ENCODE measurements around the gene CCL2. TPM values are rescaled to one million over a fixed set of nuclear protein-coding genes. Genes with fewer than 3 reads are reported as not detected.

CCL2 gene
- total and polyA plus RNA-seq, 2 of the 8 experiments (the other 6 are each of a cell fraction or from before 2014, with no cell fraction given): 3.0 to 3.7 TPM

DNA sequence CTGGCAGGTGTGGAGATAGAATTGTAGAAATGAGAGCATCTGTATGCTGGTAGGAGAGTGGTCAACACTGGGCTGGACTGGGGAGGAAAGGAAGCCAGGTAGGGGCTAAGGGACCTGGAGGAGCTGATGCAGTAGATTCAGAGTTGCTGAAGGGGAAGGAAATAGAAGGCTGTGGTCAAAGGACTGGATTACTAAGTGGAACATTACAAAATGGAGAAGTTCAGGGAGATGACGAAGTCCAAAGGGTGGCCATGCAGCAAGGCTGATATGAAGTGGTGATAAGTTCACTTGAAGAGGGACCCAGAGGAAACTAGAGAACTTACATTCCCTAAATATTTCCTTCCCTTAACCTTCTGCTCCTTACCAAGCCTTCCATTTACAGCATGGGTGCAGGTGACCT, 8.6 kb upstream of the CCL2 start:
- no peak overlapping the region for H3K9ac ChIP-seq (replicated peaks in 1 of 4; ENCODE audit: extremely low read depth in 1 of 4, low read depth in 3 of 4, low read length in 3 of 4)
- H3K79me2 ChIP-seq (ENCODE audit: control insufficient read depth in 1 of 2, insufficient read depth in 2 of 2, low read length in 2 of 2): no peaks in the 10 kb centered on the region
- no peak overlapping the region for H3K18ac ChIP-seq (ENCODE audit: extremely low read depth, low read length)
- H2AK5ac ChIP-seq (ENCODE audit: low read depth, low read length): no peak overlapping the region
- no peaks in the 10 kb centered on the region for H3K23me2 ChIP-seq (ENCODE audit: low read depth, low read length)
- H3K27ac ChIP-seq (ENCODE audit: low read depth, low read length): no peak overlapping the region
- H2BK5ac ChIP-seq (ENCODE audit: low read depth, low read length): no peak overlapping the region
- no peak overlapping the region for H3K4me2 ChIP-seq (ENCODE audit: insufficient read depth in 1 of 2, low read depth in 2 of 2, low read length in 2 of 2)
- H3K4me3 ChIP-seq (ENCODE audit: extremely low read depth in 1 of 4, insufficient read depth in 2 of 4, low read depth in 3 of 4, low read length in 4 of 4): no peak overlapping the region
- no peak for DNase-seq (ENCODE audit: low read depth in 1 of 2, low spot score in 2 of 2)
- no peak overlapping the region for H2BK12ac ChIP-seq (ENCODE audit: low read depth, low read length)
- no peaks in the 10 kb centered on the region for H3K36me3 ChIP-seq (ENCODE audit: control insufficient read depth in 2 of 4, insufficient read depth in 4 of 4, low read length in 3 of 4)
- no peaks in the 10 kb centered on the region for H4K20me1 ChIP-seq (replicated peaks in 1 of 2; ENCODE audit: control insufficient read depth in 1 of 2, insufficient read depth in 2 of 2, low read length in 2 of 2)
- H2BK15ac ChIP-seq (ENCODE audit: low read length): no peak overlapping the region
- no peak overlapping the region for H3K23ac ChIP-seq (ENCODE audit: insufficient read length)
- H3K4ac ChIP-seq (replicated peaks; ENCODE audit: insufficient read length, low read depth, low read length): no peak overlapping the region
- no peak overlapping the region for H2BK120ac ChIP-seq (replicated peaks; ENCODE audit: low read depth, low read length)
- no peak for FAIRE-seq
- no peak overlapping the region for H4K8ac ChIP-seq (ENCODE audit: extremely low read depth, insufficient read depth, low read length)
- H4K5ac ChIP-seq (ENCODE audit: insufficient read length, low read depth, low read length): no peak overlapping the region
- no peaks in the 10 kb centered on the region for H3K9me3 ChIP-seq (ENCODE audit: insufficient read depth in 2 of 2, low read depth in 1 of 2, low read length in 1 of 2)
- H3K4me1 ChIP-seq (replicated peaks in 1 of 4; ENCODE audit: control insufficient read depth in 3 of 4, insufficient read depth in 4 of 4, low read length in 3 of 4): peaks cover 0 to 5% (median 3%) of the 10 kb centered on the region in 4 experiments; a peak in 3 of 7 replicates
- WGBS, 2 experiments (ENCODE audit: extremely low coverage in 1 of 2, insufficient coverage in 1 of 2, insufficient read length in 1 of 2, insufficient replicate concordance in 2 of 2, low coverage in 1 of 2, low lambda C conversion rate in 2 of 2, missing lambda C conversion rate in 1 of 2): 100% methylated on average over 1 of the region's 1 CpG; no CpG with 5 or more reads in 1 of the 2 experiments
- no peak overlapping the region for H3K56ac ChIP-seq (replicated peaks; ENCODE audit: insufficient read length, low read depth, low read length)
- POLR2A ChIA-PET (ENCODE audit: partially characterized antibody): no interaction called here
- CTCF ChIA-PET (ENCODE audit: partially characterized antibody): interaction anchor here (0.6 to 1.5 kb wide), 2 partner anchors 46 to 1859 kb away, joined by 3 to 4 read pairs; no protein-coding TSS in a partner anchor
- H3K14ac ChIP-seq (ENCODE audit: insufficient read length): no peak overlapping the region
- H2AFZ ChIP-seq (ENCODE audit: low read length): no peak overlapping the region
- H3K79me1 ChIP-seq (ENCODE audit: low read depth, low read length): no peaks in the 10 kb centered on the region
- H3K27me3 ChIP-seq (replicated peaks in 1 of 4; ENCODE audit: control insufficient read depth in 3 of 4, extremely low read depth in 1 of 4, insufficient read depth in 3 of 4, low read length in 3 of 4): peaks cover 0 to 3% (median 0%) of the 10 kb centered on the region in 4 experiments; a peak in 1 of 7 replicates
- no peak overlapping the region for H4K91ac ChIP-seq (replicated peaks; ENCODE audit: insufficient read length, low read length)
- no peak overlapping the region for H2BK20ac ChIP-seq (ENCODE audit: low read length)
- TF ChIP-seq CBX8 (IDR thresholded peaks at IDR 0.05; ENCODE audit: borderline replicate concordance, low read depth, low read length) (no peak), HDAC2 (IDR thresholded peaks at IDR 0.05; ENCODE audit: borderline replicate concordance in 1 of 2, low read depth in 2 of 2, low read length in 2 of 2) (no peak), SP1 (IDR thresholded peaks at IDR 0.05; ENCODE audit: low read depth, low read length) (no peak), TCF12 (IDR thresholded peaks at IDR 0.05; ENCODE audit: low read depth, low read length) (no peak), RAD21 (IDR thresholded peaks at IDR 0.05 in 1 of 2, conservative IDR thresholded peaks at IDR 0.05 in 1 of 2; ENCODE audit: low read depth in 2 of 2, low read length in 2 of 2) (no peak), KDM1A (IDR thresholded peaks at IDR 0.05; ENCODE audit: borderline replicate concordance, low read length) (no peak), SP4 (IDR thresholded peaks at IDR 0.05; ENCODE audit: low read length) (no peak), RXRA (IDR thresholded peaks at IDR 0.05; ENCODE audit: insufficient read depth, low read depth, low read length) (no peak), CTBP2 (IDR thresholded peaks at IDR 0.05; ENCODE audit: borderline replicate concordance, insufficient read depth, insufficient read length, low read length) (no peak), SP2 (IDR thresholded peaks at IDR 0.05; ENCODE audit: low read length) (no peak), NANOG (IDR thresholded peaks at IDR 0.05; ENCODE audit: insufficient read depth, low read depth, low read length, poor library complexity, severe bottlenecking) (no peak), RNF2 (IDR thresholded peaks at IDR 0.05; ENCODE audit: borderline replicate concordance, low read depth, low read length, missing control alignments, poor library complexity, severe bottlenecking) (no peak)
- TF ChIP-seq, protein P1, sequence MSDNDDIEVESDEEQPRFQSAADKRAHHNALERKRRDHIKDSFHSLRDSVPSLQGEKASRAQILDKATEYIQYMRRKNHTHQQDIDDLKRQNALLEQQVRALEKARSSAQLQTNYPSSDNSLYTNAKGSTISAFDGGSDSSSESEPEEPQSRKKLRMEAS (IDR thresholded peaks at IDR 0.05): no peak
